ENCODE measurements around the gene STK16.
"Not testable (repeated sequence)": the region's sequence is repeated elsewhere in the genome, so short reads cannot be mapped to it uniquely, and the experiment has no call there.

STK16 gene

DNA sequence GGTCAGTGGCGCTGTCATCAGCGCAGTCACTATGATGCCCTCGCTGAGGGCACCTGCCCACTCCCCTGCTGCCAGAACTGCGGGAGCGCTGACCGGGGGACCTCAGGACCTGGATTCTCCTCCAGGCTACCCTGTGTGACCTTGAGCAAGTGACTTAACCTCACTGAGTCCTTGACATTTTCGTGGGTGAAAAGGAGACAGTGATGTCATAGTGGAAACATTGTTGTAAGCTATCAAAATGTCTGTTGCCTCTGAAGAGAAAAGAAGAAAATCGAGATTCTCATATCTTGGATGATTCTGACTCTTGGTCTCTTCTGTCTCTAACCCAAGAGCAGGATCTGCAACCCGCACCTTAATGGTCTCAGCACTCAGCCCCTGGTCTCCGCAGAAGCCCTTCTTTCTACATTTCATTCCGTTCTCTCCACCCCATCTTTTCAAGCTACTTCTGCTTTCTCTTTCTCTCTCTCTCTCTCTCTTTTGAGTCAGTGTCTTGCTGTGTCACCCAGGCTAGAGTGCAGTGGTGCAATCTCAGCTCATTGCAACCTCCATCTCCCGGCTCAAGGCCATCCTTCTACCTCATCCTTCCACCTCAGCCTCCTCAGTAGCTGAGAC is 9.4 kb downstream of the STK16 start:
- H3K27me3 ChIP-seq (ENCODE audit: control insufficient read depth, insufficient read depth, low read length) = peaks cover 63% of the 10 kb centered on the region
- H3K27ac ChIP-seq (ENCODE audit: low read depth, low read length) = no peak overlapping the region
- H3K36me3 ChIP-seq (ENCODE audit: control insufficient read depth, insufficient read depth, low read length) = peaks cover 6% of the 10 kb centered on the region
- H3K4me3 ChIP-seq (ENCODE audit: low read depth, low read length) = peak overlapping the region; percentile 73
- no peaks in the 10 kb centered on the region for H3K9me3 ChIP-seq (ENCODE audit: control insufficient read depth, insufficient read depth, low read length)
- H3K9ac ChIP-seq (ENCODE audit: low read depth, low read length) = no peak overlapping the region
- H3K4me1 ChIP-seq (ENCODE audit: control insufficient read depth, insufficient read depth, low read length) = peaks cover 15% of the 10 kb centered on the region

- not testable (repeated sequence) for H3K9ac ChIP-seq (ENCODE audit: low read depth, low read length); H3K36me3 ChIP-seq (ENCODE audit: control insufficient read depth, insufficient read depth, low read length); H3K27ac ChIP-seq (ENCODE audit: low read depth, low read length); H3K4me3 ChIP-seq (ENCODE audit: low read depth, low read length); H3K9me3 ChIP-seq (ENCODE audit: control insufficient read depth, insufficient read depth, low read length); H3K4me1 ChIP-seq (ENCODE audit: control insufficient read depth, insufficient read depth, low read length)
- H3K27me3 ChIP-seq (ENCODE audit: control insufficient read depth, insufficient read depth, low read length) = peaks cover 44% of the 10 kb centered on the region
These were observed 13.7 kb downstream of the STK16 start for GRCh38 chr2:219258942-219259341.

- Histone ChIP-seq H3K27ac (ENCODE audit: low read depth, low read length) (no peak overlapping the region), H3K4me3 (ENCODE audit: low read depth, low read length) (no peak overlapping the region), H3K27me3 (ENCODE audit: control insufficient read depth, insufficient read depth, low read length) (peaks cover 22% of the 10 kb centered on the region), H3K9me3 (ENCODE audit: control insufficient read depth, insufficient read depth, low read length) (no peaks in the 10 kb centered on the region), H3K9ac (ENCODE audit: low read depth, low read length) (no peak overlapping the region), H3K4me1 (ENCODE audit: control insufficient read depth, insufficient read depth, low read length) (no peaks in the 10 kb centered on the region), H3K36me3 (ENCODE audit: control insufficient read depth, insufficient read depth, low read length) (no peaks in the 10 kb centered on the region)
These were observed 16.0 kb downstream of the STK16 start for GRCh38 chr2:219261024-219261855.

DNA sequence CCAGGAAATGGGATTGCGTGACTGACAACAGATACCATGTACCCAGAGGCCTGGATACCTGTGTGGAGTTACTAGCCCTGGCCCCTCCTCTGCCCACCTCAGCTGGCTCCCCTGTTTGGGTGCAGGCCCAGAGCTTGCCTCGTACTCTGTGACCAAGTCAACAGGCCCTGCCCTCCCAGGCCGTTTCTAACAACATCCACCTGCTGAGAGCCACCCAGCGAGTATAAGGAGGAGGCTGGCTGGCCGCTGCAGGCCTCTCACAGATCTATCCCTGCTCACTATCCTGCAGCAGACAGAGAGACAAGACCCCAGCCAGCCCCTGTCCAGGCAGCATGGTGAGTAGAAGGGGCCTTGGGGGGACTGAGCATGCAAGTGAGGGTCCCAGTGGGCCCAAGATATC is 21.0 kb downstream of the STK16 start:
- H3K36me3 ChIP-seq (ENCODE audit: control insufficient read depth, insufficient read depth, low read length) = no peaks in the 10 kb centered on the region
- no peaks in the 10 kb centered on the region for H3K9me3 ChIP-seq (ENCODE audit: control insufficient read depth, insufficient read depth, low read length)
- no peaks in the 10 kb centered on the region for H3K4me1 ChIP-seq (ENCODE audit: control insufficient read depth, insufficient read depth, low read length)
- H3K4me3 ChIP-seq (ENCODE audit: low read depth, low read length) = no peak overlapping the region
- H3K27ac ChIP-seq (ENCODE audit: low read depth, low read length) = no peak overlapping the region
- H3K9ac ChIP-seq (ENCODE audit: low read depth, low read length) = no peak overlapping the region
- peaks cover 10% of the 10 kb centered on the region; the same call in 1 of the 2 replicates for H3K27me3 ChIP-seq (ENCODE audit: control insufficient read depth, insufficient read depth, low read length)

DNA sequence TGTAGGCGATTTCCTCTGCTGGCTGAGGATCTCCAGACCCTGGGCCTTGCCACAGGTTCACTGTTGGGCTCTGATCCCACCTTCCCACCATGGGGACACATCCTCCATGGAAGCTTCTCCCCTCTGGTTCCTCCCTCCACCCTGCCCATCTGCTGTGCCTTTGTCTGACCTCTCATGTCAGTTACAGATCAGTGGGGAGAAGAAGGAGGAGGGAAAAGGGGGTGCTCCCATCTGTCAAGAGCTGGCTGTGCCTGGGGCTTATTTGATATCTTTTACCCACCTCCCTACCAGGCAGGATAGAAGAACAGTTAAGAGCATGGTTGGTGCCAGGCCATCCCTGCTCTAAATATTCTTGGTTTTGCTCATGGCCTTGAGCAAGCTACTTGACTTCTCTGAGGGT is 21.6 kb downstream of the STK16 start:
- H3K4me1 ChIP-seq (ENCODE audit: control insufficient read depth, insufficient read depth, low read length) = no peaks in the 10 kb centered on the region
- no peak overlapping the region for H3K27ac ChIP-seq (ENCODE audit: low read depth, low read length)
- no peak overlapping the region for H3K4me3 ChIP-seq (ENCODE audit: low read depth, low read length)
- H3K9ac ChIP-seq (ENCODE audit: low read depth, low read length) = no peak overlapping the region
- 0 out of 2 replicates have a peak, but pooled peaks cover 4% of the 10 kb centered on the region for H3K27me3 ChIP-seq (ENCODE audit: control insufficient read depth, insufficient read depth, low read length)
- H3K9me3 ChIP-seq (ENCODE audit: control insufficient read depth, insufficient read depth, low read length) = no peaks in the 10 kb centered on the region
- no peaks in the 10 kb centered on the region for H3K36me3 ChIP-seq (ENCODE audit: control insufficient read depth, insufficient read depth, low read length)

DNA sequence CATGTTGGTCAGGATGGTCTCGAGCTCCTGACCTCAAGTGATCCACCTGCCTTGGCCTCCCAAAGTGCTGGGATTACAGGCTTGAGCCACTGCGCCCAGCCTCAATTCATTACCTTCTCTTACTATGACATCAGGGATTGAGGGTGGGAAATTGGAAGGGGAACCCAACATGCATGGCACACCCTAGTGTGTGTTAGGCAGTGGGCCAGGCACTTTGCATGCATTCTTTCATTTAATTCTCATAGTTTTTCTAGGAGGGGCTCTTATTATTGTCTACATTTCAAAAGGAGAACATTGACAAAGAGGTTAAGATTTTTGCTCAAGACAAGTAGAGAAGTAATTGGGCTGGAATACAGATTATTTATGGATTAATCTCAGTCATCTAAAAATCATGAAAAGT is 23.0 kb downstream of the STK16 start:
- Histone ChIP-seq H3K9me3 (ENCODE audit: control insufficient read depth, insufficient read depth, low read length) (no peaks in the 10 kb centered on the region), H3K27ac (ENCODE audit: low read depth, low read length) (no peak overlapping the region), H3K4me1 (ENCODE audit: control insufficient read depth, insufficient read depth, low read length) (no peaks in the 10 kb centered on the region), H3K4me3 (ENCODE audit: low read depth, low read length) (no peak overlapping the region), H3K9ac (ENCODE audit: low read depth, low read length) (no peak overlapping the region), H3K36me3 (ENCODE audit: control insufficient read depth, insufficient read depth, low read length) (no peaks in the 10 kb centered on the region), H3K27me3 (ENCODE audit: control insufficient read depth, insufficient read depth, low read length) (peaks cover 8% of the 10 kb centered on the region; the same call in 1 of the 2 replicates)

DNA sequence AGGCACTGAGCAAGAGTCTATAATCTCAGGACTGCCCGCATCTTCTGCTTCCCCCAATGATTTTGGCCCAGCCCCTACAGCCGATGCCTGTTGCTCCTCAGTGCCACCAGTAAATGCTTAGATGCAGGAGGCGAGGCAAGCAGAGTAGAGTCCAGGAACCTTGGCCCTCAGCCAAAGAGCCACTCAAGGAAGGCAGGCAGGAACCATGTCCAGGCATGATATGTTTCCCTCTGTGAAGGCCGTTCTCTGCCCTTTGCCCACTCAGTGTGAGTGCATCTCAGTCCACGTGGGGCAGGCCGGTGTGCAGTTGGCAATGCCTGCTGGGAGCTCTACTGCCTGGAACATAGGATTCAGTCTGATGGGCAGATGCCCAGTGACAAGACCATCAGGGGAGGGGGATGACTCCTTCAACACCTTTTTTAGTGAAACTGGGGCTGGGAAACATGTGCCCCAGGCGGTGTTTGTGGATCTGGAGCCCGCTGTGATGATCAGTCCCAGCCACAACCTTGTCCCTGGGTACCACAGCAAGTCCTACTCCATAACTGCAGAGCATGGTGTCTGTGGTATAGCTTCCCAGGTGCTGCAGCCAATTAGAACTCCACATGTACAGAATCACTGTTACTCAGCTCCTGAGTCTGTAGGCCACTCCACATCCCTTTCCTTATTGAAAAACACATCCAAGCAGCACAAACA is 24.2 kb downstream of the STK16 start:
- Histone ChIP-seq H3K9ac (ENCODE audit: low read depth, low read length) (no peak overlapping the region), H3K4me1 (ENCODE audit: control insufficient read depth, insufficient read depth, low read length) (peaks cover 5% of the 10 kb centered on the region), H3K27ac (ENCODE audit: low read depth, low read length) (no peak overlapping the region), H3K36me3 (ENCODE audit: control insufficient read depth, insufficient read depth, low read length) (no peaks in the 10 kb centered on the region), H3K27me3 (ENCODE audit: control insufficient read depth, insufficient read depth, low read length) (peaks cover 8% of the 10 kb centered on the region; the same call in 1 of the 2 replicates), H3K4me3 (ENCODE audit: low read depth, low read length) (no peak overlapping the region), H3K9me3 (ENCODE audit: control insufficient read depth, insufficient read depth, low read length) (no peaks in the 10 kb centered on the region)

DNA sequence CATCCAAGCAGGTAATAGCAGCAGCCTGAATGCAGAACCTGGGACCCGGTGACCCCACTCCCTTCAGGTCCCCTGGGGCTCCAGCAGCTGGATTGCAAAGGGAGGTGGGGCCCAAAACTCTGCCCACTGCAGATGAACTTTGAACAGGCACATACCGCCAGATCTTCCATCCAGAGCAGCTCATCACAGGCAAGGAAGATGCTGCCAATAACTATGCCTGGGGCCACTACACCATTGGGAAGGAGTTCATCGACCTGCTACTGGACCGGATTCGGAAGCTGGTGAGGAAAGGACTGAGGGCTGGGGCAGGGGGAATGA is 24.7 kb downstream of the STK16 start:
- H3K27me3 ChIP-seq (ENCODE audit: control insufficient read depth, insufficient read depth, low read length) = peaks cover 8% of the 10 kb centered on the region; the same call in 1 of the 2 replicates
- H3K4me3 ChIP-seq (ENCODE audit: low read depth, low read length) = no peak overlapping the region
- no peak overlapping the region for H3K27ac ChIP-seq (ENCODE audit: low read depth, low read length)
- H3K36me3 ChIP-seq (ENCODE audit: control insufficient read depth, insufficient read depth, low read length) = no peaks in the 10 kb centered on the region
- H3K9me3 ChIP-seq (ENCODE audit: control insufficient read depth, insufficient read depth, low read length) = no peaks in the 10 kb centered on the region
- peaks cover 6% of the 10 kb centered on the region for H3K4me1 ChIP-seq (ENCODE audit: control insufficient read depth, insufficient read depth, low read length)
- no peak overlapping the region for H3K9ac ChIP-seq (ENCODE audit: low read depth, low read length)

DNA sequence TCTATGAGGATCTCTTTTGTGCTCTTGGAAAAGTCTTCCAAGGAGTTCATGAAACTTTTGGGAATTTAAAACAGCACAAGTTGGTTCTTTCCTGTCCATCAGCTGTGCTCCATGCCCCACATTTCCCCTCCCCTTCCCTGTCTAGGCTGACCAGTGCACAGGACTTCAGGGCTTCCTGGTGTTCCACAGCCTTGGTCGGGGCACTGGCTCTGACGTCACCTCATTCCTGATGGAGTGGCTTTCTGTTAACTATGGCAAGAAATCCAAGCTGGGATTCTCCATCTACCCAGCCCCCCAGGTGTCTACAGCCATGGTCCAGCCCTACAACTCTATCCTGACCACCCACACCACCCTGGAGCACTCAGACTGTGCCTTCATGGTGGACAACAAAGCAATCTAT is 25.7 kb downstream of the STK16 start:
- Histone ChIP-seq H3K36me3 (ENCODE audit: control insufficient read depth, insufficient read depth, low read length) (no peaks in the 10 kb centered on the region), H3K9me3 (ENCODE audit: control insufficient read depth, insufficient read depth, low read length) (no peaks in the 10 kb centered on the region), H3K9ac (ENCODE audit: low read depth, low read length) (no peak overlapping the region), H3K4me3 (ENCODE audit: low read depth, low read length) (no peak overlapping the region), H3K27me3 (ENCODE audit: control insufficient read depth, insufficient read depth, low read length) (peaks cover 8% of the 10 kb centered on the region; the same call in 1 of the 2 replicates), H3K4me1 (ENCODE audit: control insufficient read depth, insufficient read depth, low read length) (peaks cover 6% of the 10 kb centered on the region), H3K27ac (ENCODE audit: low read depth, low read length) (no peak overlapping the region)

GRCh38 chr2:219272356-219272755 is 27.1 kb downstream of the STK16 start:
- Histone ChIP-seq H3K27me3 (ENCODE audit: control insufficient read depth, insufficient read depth, low read length) (peaks cover 4% of the 10 kb centered on the region; the same call in 1 of the 2 replicates), H3K9ac (ENCODE audit: low read depth, low read length) (no peak overlapping the region), H3K4me3 (ENCODE audit: low read depth, low read length) (no peak overlapping the region), H3K36me3 (ENCODE audit: control insufficient read depth, insufficient read depth, low read length) (no peaks in the 10 kb centered on the region), H3K9me3 (ENCODE audit: control insufficient read depth, insufficient read depth, low read length) (no peaks in the 10 kb centered on the region), H3K27ac (ENCODE audit: low read depth, low read length) (no peak overlapping the region), H3K4me1 (ENCODE audit: control insufficient read depth, insufficient read depth, low read length) (peaks cover 10% of the 10 kb centered on the region)

DNA sequence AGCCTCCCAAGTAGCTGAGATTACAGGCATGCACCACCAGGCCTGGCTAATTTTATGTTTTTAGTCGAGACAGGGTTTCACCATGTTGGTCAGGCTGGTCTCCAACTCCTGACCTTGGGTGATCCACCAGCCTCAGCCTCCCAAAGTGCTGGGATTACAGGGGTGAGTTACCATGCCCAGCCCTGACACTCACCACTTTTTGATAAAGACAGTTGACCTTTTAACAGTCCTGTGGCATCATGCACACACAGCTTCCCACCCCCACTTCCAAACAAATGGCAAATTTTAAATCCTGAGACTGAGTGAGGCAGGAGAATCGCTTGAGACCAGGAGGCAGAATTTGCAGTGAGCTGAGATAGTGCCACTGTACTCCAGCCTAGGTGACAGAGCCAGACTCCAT is 27.7 kb downstream of the STK16 start:
- Histone ChIP-seq H3K27ac (ENCODE audit: low read depth, low read length) (no peak overlapping the region), H3K9ac (ENCODE audit: low read depth, low read length) (no peak overlapping the region)

More for the DNA sequence above, 27.7 kb downstream of the STK16 start:
- no peaks in the 10 kb centered on the region for H3K36me3 ChIP-seq (ENCODE audit: control insufficient read depth, insufficient read depth, low read length)
- H3K9me3 ChIP-seq (ENCODE audit: control insufficient read depth, insufficient read depth, low read length) = no peaks in the 10 kb centered on the region
- no peak overlapping the region for H3K4me3 ChIP-seq (ENCODE audit: low read depth, low read length)
- peaks cover 4% of the 10 kb centered on the region; the same call in 1 of the 2 replicates for H3K27me3 ChIP-seq (ENCODE audit: control insufficient read depth, insufficient read depth, low read length)
- H3K4me1 ChIP-seq (ENCODE audit: control insufficient read depth, insufficient read depth, low read length) = peaks cover 16% of the 10 kb centered on the region
